Psoas muscle (tissue), 8 donors: Measurements from ENCODE around the gene STAC3. TPM values are rescaled to one million over a fixed set of nuclear protein-coding genes. Genes with fewer than 3 reads are reported as not detected.

ENCODE experiments used
- ATAC-seq, 4 donors: fragments of 200-7000 bp; cut with Tn5 transposase; one replicate each; pipeline ENCODE4 v1.9.1; 2020; ENCODE audit warnings: moderate library complexity in 3 of 4, mild to moderate bottlenecking in 2 of 4
- DNase-seq, 2 donors: peaks; one replicate each; pipeline ENCODE4 v3.0.0-alpha.2; 2020
- H3K27ac ChIP-seq: fragments of 200-600 bp; one replicate; pipeline ENCODE4 v1.8.0; 2022
- H3K27me3 ChIP-seq, 3 donors: fragments of 200-600 bp in 1 of 3; one replicate each; pipeline versions ENCODE4 v1.6.1 to v1.8.0; 2013 to 2022; ENCODE audit warnings: low read length in 2 of 3, mild to moderate bottlenecking in 2 of 3, moderate library complexity in 1 of 3; ENCODE audit not compliant: insufficient read depth in 3 of 3
- H3K36me3 ChIP-seq, 2 donors: fragments of 200-600 bp in 1 of 2; one replicate each; pipeline versions ENCODE4 v1.6.1 to v1.8.0; 2013 to 2022; ENCODE audit warnings: low read depth in 1 of 2, mild to moderate bottlenecking in 1 of 2, moderate library complexity in 1 of 2; ENCODE audit not compliant: insufficient read depth in 1 of 2
- H3K4me1 ChIP-seq: fragments of 200-600 bp; one replicate; pipeline ENCODE4 v1.8.0; 2022
- H3K4me3 ChIP-seq: fragments of 200-600 bp; one replicate; pipeline ENCODE4 v1.8.0; 2022; ENCODE audit warnings: mild to moderate bottlenecking
- H3K9me3 ChIP-seq: fragments of 200-600 bp; one replicate; pipeline ENCODE4 v1.8.0; 2022
- CTCF ChIP-seq: fragments of 200-600 bp; IDR thresholded peaks from one replicate; pipeline ENCODE4 v1.8.0; 2022; ENCODE audit warnings: antibody characterized with exemption
- WGBS, 3 donors: extraction: QIAGEN DNeasy Blood & Tissue Kit; methylation state at CpG; one replicate each; pipeline versions ENCODE4 v1.1.6 to v1.1.7; 2013; 5-methylcytosine and 5-hydroxymethylcytosine counted together
- intact Hi-C, 2 donors: fragments of 100-400 bp; cut with DNase I; formaldehyde crosslinking; loops; one replicate each; pipeline versions ENCODE4 v1.11.0 to v1.14.2; 2022
- polyA plus RNA-seq, 3 donors: library from polyadenylated mRNA; stranded (reverse); fragments of 200-250 nt; gene quantifications; one replicate each; pipeline ENCODE4 v1.2.3, GENCODE V29; 2013
- total RNA-seq, 4 donors: library from RNA; stranded (reverse); fragmentation: NEBNext Ultra II Directional in 2 of 4; extraction: Animal tissue kit (Norgen Biotek cat#: 25700) in 2 of 4; gene quantifications; one replicate each; pipeline versions ENCODE4 v1.2.1 to v1.2.4, GENCODE V29; 2021 to 2023
- donor health status: healthy with polysubstance abuse.
- donor health status: DM: no; HTN: no; CAD: no; lungs with moderate emphysema.
- donor health status: Bipolar disorder and iron deficiency.
- donor health status: healthy.
- donor health status: DM: yes; HTN: yes; CAD: no.
- donor health status: DM: no; HTN: no; CAD: no.
- donor health status: DM: no; HTN: no; CAD: no.
- donor health status: DM: yes; HTN: yes; CAD: no.

Gene STAC3
- total and polyA plus RNA-seq, 7 donors, result 98.2 to 1,676 (median 868) TPM

- Histone ChIP-seq H3K36me3 (peaks cover 0 to 54% of the 10 kb centered on the region in 2 donors), H3K4me1 (peaks cover 67% of the 10 kb centered on the region), H3K27ac (peak overlapping the region; percentile 68), H3K27me3 (peaks cover 0 to 5% (median 0%) of the 10 kb centered on the region in 3 donors), H3K4me3 (peak overlapping the region; percentile 56), H3K9me3 (no peaks in the 10 kb centered on the region)
- ATAC-seq (peak in 3 of 4 donors; percentile 12 to 32 (median 31)), DNase-seq (peak; percentile 81 to 86)
- WGBS, 3 donors, result 14 to 28% (median 19%) methylated on average over 38 to 41 of the region's 41 CpGs
- intact Hi-C loops, result loop anchor here in 1 of 2 donors (1.0 kb wide), 1 partner anchor 30 kb away; no protein-coding TSS in a partner anchor
- peak; percentile 67 for TF ChIP-seq CTCF
Measured at GRCh38 chr12:57243521-57244311, 7.3 kb downstream of the STAC3 start.

- H3K4me3 ChIP-seq, result peak overlapping the region; percentile 56
- 4 to 12% (median 5%) methylated on average over 43 to 45 of the region's 45 CpGs for WGBS, 3 donors
- peak; percentile 4 to 30 (median 28) for ATAC-seq
- peak overlapping the region; percentile 68 for H3K27ac ChIP-seq
- TF ChIP-seq CTCF, result peak; percentile 45
- peak; percentile 56 to 76 for DNase-seq
- peaks cover 0 to 11% (median 0%) of the 10 kb centered on the region in 3 donors for H3K27me3 ChIP-seq
- peaks cover 0 to 45% of the 10 kb centered on the region in 2 donors for H3K36me3 ChIP-seq
- intact Hi-C loops, result loop anchor here in 1 of 2 donors (1.0 kb wide), 1 partner anchor 30 kb away; no protein-coding TSS in a partner anchor
- no peaks in the 10 kb centered on the region for H3K9me3 ChIP-seq
- peaks cover 66% of the 10 kb centered on the region for H3K4me1 ChIP-seq
Measured at GRCh38 chr12:57242691-57243454, 8.1 kb downstream of the STAC3 start.

- Histone ChIP-seq H3K4me1 (peaks cover 62% of the 10 kb centered on the region), H3K27ac (peak overlapping the region; percentile 68), H3K9me3 (no peaks in the 10 kb centered on the region), H3K27me3 (peaks cover 0 to 11% (median 0%) of the 10 kb centered on the region in 3 donors), H3K4me3 (peak overlapping the region; percentile 56), H3K36me3 (peaks cover 0 to 40% of the 10 kb centered on the region in 2 donors)
- TF ChIP-seq CTCF, result no peak
- ATAC-seq (peak; percentile 25 to 61 (median 52)), DNase-seq (peak; percentile 66 to 91)
- intact Hi-C loops, result no loop called here
- 2 to 3% (median 2%) methylated on average over 7 to 18 of the region's 18 CpGs for WGBS, 3 donors
Measured at GRCh38 chr12:57242329-57242690, 8.7 kb downstream of the STAC3 start.

GRCh38 chr12:57241402-57242310, 9.3 kb downstream of the STAC3 start:
- WGBS, 3 donors, result 14 to 17% (median 15%) methylated on average over 48 of the region's 48 CpGs
- H3K36me3 ChIP-seq, result peaks cover 0 to 33% of the 10 kb centered on the region in 2 donors
- H3K4me1 ChIP-seq, result peaks cover 57% of the 10 kb centered on the region
- H3K4me3 ChIP-seq, result peak overlapping the region; percentile 65
- peaks cover 0 to 13% (median 0%) of the 10 kb centered on the region in 3 donors for H3K27me3 ChIP-seq
- peak overlapping the region; percentile 61 for H3K27ac ChIP-seq
- intact Hi-C loops, result no loop called here
- peak; percentile 29 to 67 for DNase-seq
- TF ChIP-seq CTCF, result no peak
- no peaks in the 10 kb centered on the region for H3K9me3 ChIP-seq
- ATAC-seq, result peak; percentile 4 to 16 (median 10)
